PFSK-1 (cell line): ENCODE results near the gene GCN1.

Source experiments
- FOXP2 ChIP-seq: optimal IDR thresholded peaks from 2 replicates; pipeline ENCODE3; 2011; ENCODE audit warnings: borderline replicate concordance, control low read depth, inconsistent platforms; ENCODE audit not compliant: insufficient read depth; ENCODE audit errors: extremely low read length, extremely low read depth
- POLR2AphosphoS5 ChIP-seq: IDR thresholded peaks from 2 replicates; pipeline ENCODE4 v1.6.1; 2012; ENCODE audit warnings: low read depth, mild to moderate bottlenecking, control low read depth, low read length, moderate library complexity
- SIN3A ChIP-seq: IDR thresholded peaks from 2 replicates; pipeline ENCODE4 v1.6.1; 2012; ENCODE audit warnings: mild to moderate bottlenecking, low read length, moderate library complexity, borderline replicate concordance; ENCODE audit not compliant: insufficient read depth
- TAF1 ChIP-seq: IDR thresholded peaks from 2 replicates; pipeline ENCODE4 v1.6.1; 2012; ENCODE audit warnings: low read length, control low read depth, borderline replicate concordance; ENCODE audit not compliant: insufficient read depth
- TF ChIP-seq, protein P1 (sequence below), 2 experiments: IDR thresholded peaks; 2 replicates each; pipeline versions ENCODE4 v1.6.1 to v1.8.0; 2011 to 2012; ENCODE audit warnings: low read depth in 2 of 2, low read length in 2 of 2, control low read depth in 1 of 2, inconsistent platforms in 1 of 2, mild to moderate bottlenecking in 1 of 2, moderate library complexity in 1 of 2; ENCODE audit not compliant: insufficient read depth in 1 of 2

GCN1 gene

DNA sequence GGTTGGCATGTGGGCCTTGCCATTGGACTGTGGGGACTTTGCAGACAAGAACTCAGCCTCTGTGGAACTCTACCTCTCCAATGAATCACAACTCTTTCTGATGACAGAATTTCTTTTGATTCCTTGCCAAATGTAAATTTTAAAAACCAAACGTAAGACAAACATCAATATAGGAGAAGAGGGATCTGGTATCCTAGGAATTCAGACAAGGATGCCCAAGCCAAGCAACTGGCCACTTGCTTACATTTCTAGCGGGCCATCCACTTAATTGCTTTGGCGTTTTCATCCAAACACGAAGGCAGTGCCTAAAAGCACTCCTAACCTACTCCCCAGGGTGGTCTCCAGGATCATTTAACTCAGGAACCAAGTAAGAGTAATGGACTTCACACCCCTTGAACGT is 54.6 kb downstream of the GCN1 start:
- TF ChIP-seq TAF1 (no peak), SIN3A (no peak), FOXP2 (no peak), POLR2AphosphoS5 (no peak)
- TF ChIP-seq, protein P1, sequence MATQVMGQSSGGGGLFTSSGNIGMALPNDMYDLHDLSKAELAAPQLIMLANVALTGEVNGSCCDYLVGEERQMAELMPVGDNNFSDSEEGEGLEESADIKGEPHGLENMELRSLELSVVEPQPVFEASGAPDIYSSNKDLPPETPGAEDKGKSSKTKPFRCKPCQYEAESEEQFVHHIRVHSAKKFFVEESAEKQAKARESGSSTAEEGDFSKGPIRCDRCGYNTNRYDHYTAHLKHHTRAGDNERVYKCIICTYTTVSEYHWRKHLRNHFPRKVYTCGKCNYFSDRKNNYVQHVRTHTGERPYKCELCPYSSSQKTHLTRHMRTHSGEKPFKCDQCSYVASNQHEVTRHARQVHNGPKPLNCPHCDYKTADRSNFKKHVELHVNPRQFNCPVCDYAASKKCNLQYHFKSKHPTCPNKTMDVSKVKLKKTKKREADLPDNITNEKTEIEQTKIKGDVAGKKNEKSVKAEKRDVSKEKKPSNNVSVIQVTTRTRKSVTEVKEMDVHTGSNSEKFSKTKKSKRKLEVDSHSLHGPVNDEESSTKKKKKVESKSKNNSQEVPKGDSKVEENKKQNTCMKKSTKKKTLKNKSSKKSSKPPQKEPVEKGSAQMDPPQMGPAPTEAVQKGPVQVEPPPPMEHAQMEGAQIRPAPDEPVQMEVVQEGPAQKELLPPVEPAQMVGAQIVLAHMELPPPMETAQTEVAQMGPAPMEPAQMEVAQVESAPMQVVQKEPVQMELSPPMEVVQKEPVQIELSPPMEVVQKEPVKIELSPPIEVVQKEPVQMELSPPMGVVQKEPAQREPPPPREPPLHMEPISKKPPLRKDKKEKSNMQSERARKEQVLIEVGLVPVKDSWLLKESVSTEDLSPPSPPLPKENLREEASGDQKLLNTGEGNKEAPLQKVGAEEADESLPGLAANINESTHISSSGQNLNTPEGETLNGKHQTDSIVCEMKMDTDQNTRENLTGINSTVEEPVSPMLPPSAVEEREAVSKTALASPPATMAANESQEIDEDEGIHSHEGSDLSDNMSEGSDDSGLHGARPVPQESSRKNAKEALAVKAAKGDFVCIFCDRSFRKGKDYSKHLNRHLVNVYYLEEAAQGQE (IDR thresholded peaks at IDR 0.05; ENCODE audit: insufficient read depth in 1 of 2, low read depth in 2 of 2, low read length in 2 of 2) = no peak

DNA sequence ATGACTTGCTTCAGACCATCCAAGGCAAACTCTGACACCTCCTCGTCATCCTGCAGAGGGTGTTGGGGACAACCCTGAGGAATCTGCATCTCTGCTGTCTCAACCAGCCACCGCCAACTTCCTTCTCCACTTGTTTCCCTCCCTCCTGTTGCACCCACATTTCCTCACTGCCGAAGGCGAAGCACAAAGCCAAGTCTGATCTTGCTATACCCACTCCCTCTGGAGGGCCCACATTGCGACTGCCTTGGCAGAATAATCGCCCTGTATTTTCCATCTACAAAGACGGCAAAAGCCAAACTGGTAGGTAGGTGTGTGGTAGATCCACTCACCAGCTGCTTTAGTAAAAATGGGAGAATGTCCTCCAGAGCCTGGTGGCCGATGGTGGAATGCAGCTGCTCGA is 56.1 kb downstream of the GCN1 start:
- TF ChIP-seq, protein P1 (IDR thresholded peaks at IDR 0.05; ENCODE audit: insufficient read depth in 1 of 2, low read depth in 2 of 2, low read length in 2 of 2) = no peak
- no peak for TF ChIP-seq FOXP2
- no peak for TF ChIP-seq TAF1
- TF ChIP-seq POLR2AphosphoS5 = no peak
- no peak for TF ChIP-seq SIN3A

DNA sequence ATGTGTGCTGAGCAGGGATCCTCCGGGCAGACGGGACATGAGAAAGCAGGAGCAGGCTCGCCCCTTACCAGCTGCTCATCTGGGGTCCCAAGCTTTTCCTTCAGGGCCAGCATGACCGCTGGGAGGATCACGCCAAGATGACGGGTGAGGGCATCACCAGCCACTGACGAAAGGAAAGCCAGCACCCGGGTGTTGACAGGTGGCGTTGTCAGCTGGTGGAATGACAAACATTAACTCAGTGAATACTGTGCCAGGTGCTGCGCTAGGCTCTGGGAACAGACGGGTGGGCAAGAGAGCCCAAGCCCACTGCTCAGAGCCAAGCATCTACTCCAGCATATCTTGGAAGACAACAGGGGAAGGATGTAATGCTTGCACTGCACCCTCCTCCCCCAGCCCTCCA is 56.7 kb downstream of the GCN1 start:
- no peak for TF ChIP-seq FOXP2
- TF ChIP-seq, protein P1 (IDR thresholded peaks at IDR 0.05; ENCODE audit: insufficient read depth in 1 of 2, low read depth in 2 of 2, low read length in 2 of 2) = no peak
- TF ChIP-seq POLR2AphosphoS5 = no peak
- no peak for TF ChIP-seq SIN3A
- TF ChIP-seq TAF1 = no peak

DNA sequence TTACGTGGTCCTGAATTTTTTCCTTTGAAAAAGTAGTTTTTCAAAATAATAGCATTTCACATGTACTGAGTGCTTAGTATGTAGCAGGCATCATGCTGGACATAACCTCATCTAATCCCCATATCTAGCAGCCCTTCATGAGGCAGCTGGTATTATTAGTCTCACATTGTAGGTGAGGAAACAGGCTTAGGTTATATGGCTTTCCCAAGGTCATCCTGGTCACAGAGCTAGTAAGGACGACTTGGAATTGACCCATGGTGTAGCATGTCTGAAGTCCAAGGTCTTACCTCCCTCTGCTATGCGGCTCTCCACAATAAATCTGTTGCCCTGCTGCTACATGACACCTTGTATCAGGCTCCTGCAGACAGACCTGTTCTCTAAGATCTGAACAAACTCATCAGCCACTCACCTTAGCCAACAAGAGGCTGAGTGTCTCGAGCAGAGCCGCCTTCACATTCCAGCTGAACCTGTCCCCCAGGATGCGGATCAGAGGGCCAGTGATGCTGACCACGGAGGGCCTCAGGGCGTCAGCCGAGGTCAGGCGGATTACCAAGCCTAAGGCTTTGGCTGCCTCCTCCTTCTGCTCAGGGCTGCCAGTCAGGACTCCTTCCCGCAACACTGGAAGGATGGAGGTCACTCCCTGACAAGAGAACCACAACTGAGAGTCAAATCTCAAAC is 58.3 kb downstream of the GCN1 start:
- TF ChIP-seq SIN3A (no peak), POLR2AphosphoS5 (no peak), FOXP2 (no peak), TAF1 (no peak)
- TF ChIP-seq, protein P1 (IDR thresholded peaks at IDR 0.05; ENCODE audit: insufficient read depth in 1 of 2, low read depth in 2 of 2, low read length in 2 of 2) = no peak
